Measurements from ENCODE around the gene PLCL1. TPM values are rescaled to one million over a fixed set of nuclear protein-coding genes. Genes with fewer than 3 reads are reported as not detected.

Gene PLCL1
- total RNA-seq, 1 experiment from 2014 or later: 0.07 TPM

DNA sequence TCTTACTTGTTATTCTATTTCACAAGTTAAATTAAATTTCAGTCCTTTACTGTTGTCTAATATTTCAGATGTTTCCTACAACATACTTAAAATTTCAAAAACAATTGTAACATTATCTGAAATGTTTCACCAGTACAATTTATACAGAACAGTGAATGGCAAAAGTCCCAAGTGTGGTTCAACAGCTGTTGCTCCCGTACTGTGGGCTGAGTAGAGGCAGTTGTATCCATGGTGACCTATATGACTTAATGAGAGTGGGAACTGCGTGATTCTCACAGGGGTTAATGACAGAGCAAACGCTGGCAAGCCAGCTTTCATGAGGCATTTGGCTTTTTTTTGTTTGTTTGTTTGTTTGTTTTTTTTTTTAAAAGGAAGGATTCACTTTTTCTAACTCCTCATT lies 5.3 kb upstream of the PLCL1 start:
- no peak overlapping the region for H3K27ac Mint-ChIP-seq (ENCODE audit: unreplicated experiment)
- peaks cover 55% of the 10 kb centered on the region for H3K27me3 Mint-ChIP-seq (ENCODE audit: unreplicated experiment)
- BruUV-seq (replicated peaks): no TSS peak
- H3K4me1 Mint-ChIP-seq (ENCODE audit: low read depth, unreplicated experiment): peaks cover 3% of the 10 kb centered on the region
- CTCF ChIA-PET: no interaction called here
- H3K36me3 Mint-ChIP-seq (ENCODE audit: insufficient read depth, unreplicated experiment): peaks cover 4% of the 10 kb centered on the region
- H3K4me3 Mint-ChIP-seq (ENCODE audit: low read depth, unreplicated experiment): no peak overlapping the region
- intact Hi-C loops (cut with micrococcal nuclease; ENCODE audit: unreplicated experiment): no loop called here
- DNase-seq: no peak
- no peaks in the 10 kb centered on the region for H3K9me3 Mint-ChIP-seq (ENCODE audit: low read depth, unreplicated experiment)
- TF ChIP-seq CTCF (IDR thresholded peaks at IDR 0.05; ENCODE audit: unreplicated experiment): no peak

GRCh38 chr2:197800091-197800490 lies 4.3 kb upstream of the PLCL1 start:
- H3K36me3 Mint-ChIP-seq (ENCODE audit: insufficient read depth, unreplicated experiment): peaks cover 14% of the 10 kb centered on the region
- H3K4me1 Mint-ChIP-seq (ENCODE audit: low read depth, unreplicated experiment): peaks cover 10% of the 10 kb centered on the region
- no peak overlapping the region for H3K27ac Mint-ChIP-seq (ENCODE audit: unreplicated experiment)
- CTCF ChIA-PET: no interaction called here
- BruUV-seq (replicated peaks): no TSS peak
- no peaks in the 10 kb centered on the region for H3K9me3 Mint-ChIP-seq (ENCODE audit: low read depth, unreplicated experiment)
- no peak overlapping the region for H3K4me3 Mint-ChIP-seq (ENCODE audit: low read depth, unreplicated experiment)
- intact Hi-C loops (cut with micrococcal nuclease; ENCODE audit: unreplicated experiment): loop anchor here (5.0 to 10.0 kb wide), 2 partner anchors 185 to 252 kb away; no protein-coding TSS in a partner anchor
- no peak for TF ChIP-seq CTCF (IDR thresholded peaks at IDR 0.05; ENCODE audit: unreplicated experiment)
- peaks cover 56% of the 10 kb centered on the region for H3K27me3 Mint-ChIP-seq (ENCODE audit: unreplicated experiment)
- no peak for DNase-seq

- Mint-ChIP-seq H3K9me3 (ENCODE audit: low read depth, unreplicated experiment) (no peaks in the 10 kb centered on the region), H3K4me1 (ENCODE audit: low read depth, unreplicated experiment) (peaks cover 17% of the 10 kb centered on the region), H3K27me3 (ENCODE audit: unreplicated experiment) (peaks cover 56% of the 10 kb centered on the region), H3K27ac (ENCODE audit: unreplicated experiment) (no peak overlapping the region), H3K36me3 (ENCODE audit: insufficient read depth, unreplicated experiment) (peaks cover 18% of the 10 kb centered on the region), H3K4me3 (ENCODE audit: low read depth, unreplicated experiment) (no peak overlapping the region)
- no TSS peak for BruUV-seq (replicated peaks)
- no peak for DNase-seq
- CTCF ChIA-PET: interaction anchor here (1.4 kb wide), 1 partner anchor 327 kb away, joined by 5 read pairs; no protein-coding TSS in a partner anchor
- intact Hi-C loops (cut with micrococcal nuclease; ENCODE audit: unreplicated experiment): loop anchor here (5.0 to 10.0 kb wide), 2 partner anchors 184 to 251 kb away; no protein-coding TSS in a partner anchor
- TF ChIP-seq CTCF (IDR thresholded peaks at IDR 0.05; ENCODE audit: unreplicated experiment): no peak
Measured at GRCh38 chr2:197801033-197801432, 3.4 kb upstream of the PLCL1 start.

- peaks cover 18% of the 10 kb centered on the region for H3K36me3 Mint-ChIP-seq (ENCODE audit: insufficient read depth, unreplicated experiment)
- peaks cover 17% of the 10 kb centered on the region for H3K4me1 Mint-ChIP-seq (ENCODE audit: low read depth, unreplicated experiment)
- intact Hi-C loops (cut with micrococcal nuclease; ENCODE audit: unreplicated experiment): loop anchor here (1.0 to 10.0 kb wide), 4 partner anchors 182 to 493 kb away; no protein-coding TSS in a partner anchor
- no peak overlapping the region for H3K27ac Mint-ChIP-seq (ENCODE audit: unreplicated experiment)
- peak; percentile 36 for DNase-seq
- peaks cover 61% of the 10 kb centered on the region for H3K27me3 Mint-ChIP-seq (ENCODE audit: unreplicated experiment)
- no peak overlapping the region for H3K4me3 Mint-ChIP-seq (ENCODE audit: low read depth, unreplicated experiment)
- no TSS peak for BruUV-seq (replicated peaks)
- no peaks in the 10 kb centered on the region for H3K9me3 Mint-ChIP-seq (ENCODE audit: low read depth, unreplicated experiment)
- CTCF ChIA-PET: no interaction called here
- TF ChIP-seq CTCF (IDR thresholded peaks at IDR 0.05; ENCODE audit: unreplicated experiment): peak; percentile 60
Measured at GRCh38 chr2:197803033-197803444, 1.4 kb upstream of the PLCL1 start.

Data from Calu3 (cell line).